ENCODE measurements around the gene OR10A6. TPM values are rescaled to one million over a fixed set of nuclear protein-coding genes. Genes with fewer than 3 reads are reported as not detected.

The OR10A6 gene
- total RNA-seq, 1 donor from 2014 or later, result not detected

DNA sequence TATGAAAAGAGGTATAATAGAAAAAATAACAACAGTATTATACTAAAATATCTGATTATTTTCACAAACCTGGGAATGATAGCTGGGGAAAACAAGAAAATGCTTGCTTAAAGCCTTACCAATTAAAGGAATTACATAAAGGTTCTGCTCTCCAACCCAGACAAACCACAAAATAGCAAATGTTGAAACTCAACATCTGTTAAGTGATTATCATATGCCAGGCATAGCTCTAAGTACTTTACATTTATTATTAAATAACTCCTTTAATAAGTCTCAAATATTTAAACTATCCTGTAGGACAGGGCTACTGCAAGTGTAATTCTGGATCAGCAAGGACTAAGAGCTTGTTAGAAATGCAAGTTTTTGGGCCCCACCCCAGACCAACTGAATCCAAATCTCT lies 20.1 kb downstream of the OR10A6 start:
- ATAC-seq (no peak), DNase-seq (ENCODE audit: low spot score) (no peak)

DNA sequence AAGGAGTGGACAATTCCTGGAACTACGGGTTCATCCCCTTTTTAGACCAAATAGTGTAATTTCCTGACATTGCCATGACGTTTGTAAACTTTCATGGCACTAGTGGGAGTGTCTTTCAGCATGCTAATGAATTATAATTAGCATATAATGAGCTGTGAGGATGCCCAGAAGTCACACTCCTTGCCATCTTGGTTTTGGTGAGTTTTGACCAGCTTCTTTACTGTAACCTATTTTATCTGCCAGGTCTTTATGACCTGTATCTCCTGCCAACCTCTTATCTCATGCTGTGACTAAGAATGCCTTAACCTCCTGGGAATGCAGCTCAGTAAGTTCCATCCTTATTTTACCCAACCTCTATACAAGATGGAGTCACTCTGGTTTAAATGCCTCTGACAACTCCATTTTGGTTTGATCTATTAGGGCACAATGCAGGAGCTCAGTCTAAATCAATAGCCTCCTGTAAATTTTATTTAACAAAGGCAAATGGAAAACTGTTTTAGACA lies 20.7 kb downstream of the OR10A6 start:
- DNase-seq (ENCODE audit: low spot score) (no peak), ATAC-seq (no peak)

GRCh38 chr11:7909585-7910285 lies 21.3 kb downstream of the OR10A6 start:
- ATAC-seq (no peak), DNase-seq (ENCODE audit: low spot score) (no peak)

GRCh38 chr11:7907121-7907520 lies 23.9 kb downstream of the OR10A6 start:
- ATAC-seq (no peak), DNase-seq (ENCODE audit: low spot score) (no peak)

GRCh38 chr11:7906481-7906880 lies 24.6 kb downstream of the OR10A6 start:
- DNase-seq (ENCODE audit: low spot score) (no peak), ATAC-seq (no peak)

GRCh38 chr11:7905961-7906429 lies 25.1 kb downstream of the OR10A6 start:
- ATAC-seq, result no peak
- DNase-seq (ENCODE audit: low spot score), result no peak

GRCh38 chr11:7905549-7905948 lies 25.5 kb downstream of the OR10A6 start:
- ATAC-seq (no peak), DNase-seq (ENCODE audit: low spot score) (no peak)

DNA sequence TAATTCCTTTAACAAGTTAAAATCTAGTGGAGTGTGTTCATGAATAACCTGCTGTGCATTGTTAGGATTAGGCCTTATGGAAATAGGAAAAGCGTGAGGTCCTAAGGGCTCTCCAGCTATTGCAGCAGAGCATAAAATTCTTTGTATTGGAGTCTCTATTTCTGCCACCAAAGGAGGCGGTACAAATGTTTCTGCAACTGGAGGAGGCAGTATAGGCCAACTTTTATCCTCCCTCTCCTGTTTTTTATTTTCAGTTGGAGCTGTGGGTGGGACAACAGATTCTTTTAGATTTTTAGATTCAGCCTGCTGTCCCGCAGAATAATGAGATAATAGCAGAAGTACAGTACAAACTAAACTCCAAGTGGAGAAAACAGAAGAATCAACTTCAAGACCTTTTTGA lies 26.2 kb downstream of the OR10A6 start:
- no peak for DNase-seq (ENCODE audit: low spot score)

GRCh38 chr11:7903940-7904339 lies 27.1 kb downstream of the OR10A6 start:
- ATAC-seq (no peak), DNase-seq (ENCODE audit: low spot score) (no peak)

More for the DNA sequence above, 26.2 kb downstream of the OR10A6 start:
- no peak for ATAC-seq

DNA sequence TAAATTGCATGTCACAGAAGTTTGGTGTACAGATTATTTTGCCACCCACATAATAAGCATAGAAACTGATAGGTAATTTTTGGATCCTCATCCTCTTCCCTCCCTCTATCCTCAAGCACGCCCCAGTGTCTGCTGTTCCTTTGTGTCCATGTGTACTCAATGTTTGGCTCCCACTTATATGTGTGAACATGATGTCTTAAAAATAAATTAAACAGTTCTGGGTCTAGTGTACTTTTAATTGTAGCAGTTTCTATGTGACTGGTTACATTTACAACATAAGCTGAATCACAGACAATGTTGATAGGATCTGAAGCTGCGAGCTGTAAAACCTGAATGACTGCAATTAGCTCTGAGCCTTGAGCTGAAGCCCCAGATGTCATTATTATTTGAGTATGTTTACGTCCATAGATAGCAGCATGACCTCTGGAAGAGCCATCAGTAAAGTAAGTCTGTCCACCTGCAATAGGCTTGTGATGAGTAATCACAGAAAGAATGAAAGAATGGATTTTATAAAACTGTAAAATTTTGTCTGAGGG lies 29.7 kb downstream of the OR10A6 start:
- ATAC-seq, result no peak
- DNase-seq (ENCODE audit: low spot score), result no peak

GRCh38 chr11:7900686-7901085 lies 30.4 kb downstream of the OR10A6 start:
- DNase-seq (ENCODE audit: low spot score) (no peak), ATAC-seq (peak; percentile 70)

DNA sequence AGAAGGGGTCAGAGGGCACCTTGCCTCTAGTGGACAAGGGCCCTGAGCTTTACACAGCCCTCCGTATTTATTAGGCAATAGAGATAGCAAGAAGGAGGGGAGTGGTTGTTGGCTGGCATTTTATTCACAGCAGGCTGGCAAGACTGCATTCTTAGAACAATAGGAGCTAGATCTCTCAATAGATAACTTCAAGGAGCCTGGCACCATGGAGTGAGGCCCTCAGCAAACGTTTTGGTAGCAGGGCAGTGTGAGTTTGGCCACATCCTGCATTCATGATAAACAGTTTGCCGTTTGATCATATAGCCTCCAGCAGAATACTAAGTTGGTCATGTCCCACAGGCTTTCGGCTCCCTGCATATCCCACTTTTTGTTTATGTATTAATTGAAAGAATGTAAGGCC lies 31.6 kb downstream of the OR10A6 start:
- no peak for ATAC-seq
- no peak for DNase-seq (ENCODE audit: low spot score)

DNA sequence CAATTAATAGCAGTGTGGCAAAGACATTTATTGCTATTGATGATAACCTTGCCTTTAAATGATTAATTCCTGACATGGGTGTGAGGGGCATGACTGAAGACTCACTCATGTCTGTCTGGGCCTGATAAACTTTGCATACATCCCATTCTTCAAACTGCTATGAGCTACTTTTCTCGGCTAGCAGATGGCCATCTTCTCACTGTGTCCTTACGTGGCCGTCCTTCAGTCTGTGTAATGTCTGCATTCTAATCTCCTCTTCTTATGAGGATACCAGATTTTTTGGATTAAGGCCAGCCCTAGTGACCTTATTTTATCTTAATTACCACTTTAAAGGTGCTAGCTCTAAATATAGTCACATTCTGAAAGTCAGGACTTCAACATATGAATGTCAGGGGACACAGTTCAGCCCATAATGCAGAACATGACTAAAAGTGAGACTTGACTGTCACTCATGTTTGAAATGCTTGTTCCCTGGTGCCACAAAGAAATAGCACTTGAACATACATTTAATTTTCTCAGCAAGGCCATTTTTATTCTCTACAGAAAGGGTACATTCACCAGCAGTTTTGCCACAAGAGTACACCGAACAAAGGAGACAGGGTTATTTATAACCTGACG lies 32.3 kb downstream of the OR10A6 start:
- ATAC-seq, result no peak
- DNase-seq (ENCODE audit: low spot score), result no peak

DNA sequence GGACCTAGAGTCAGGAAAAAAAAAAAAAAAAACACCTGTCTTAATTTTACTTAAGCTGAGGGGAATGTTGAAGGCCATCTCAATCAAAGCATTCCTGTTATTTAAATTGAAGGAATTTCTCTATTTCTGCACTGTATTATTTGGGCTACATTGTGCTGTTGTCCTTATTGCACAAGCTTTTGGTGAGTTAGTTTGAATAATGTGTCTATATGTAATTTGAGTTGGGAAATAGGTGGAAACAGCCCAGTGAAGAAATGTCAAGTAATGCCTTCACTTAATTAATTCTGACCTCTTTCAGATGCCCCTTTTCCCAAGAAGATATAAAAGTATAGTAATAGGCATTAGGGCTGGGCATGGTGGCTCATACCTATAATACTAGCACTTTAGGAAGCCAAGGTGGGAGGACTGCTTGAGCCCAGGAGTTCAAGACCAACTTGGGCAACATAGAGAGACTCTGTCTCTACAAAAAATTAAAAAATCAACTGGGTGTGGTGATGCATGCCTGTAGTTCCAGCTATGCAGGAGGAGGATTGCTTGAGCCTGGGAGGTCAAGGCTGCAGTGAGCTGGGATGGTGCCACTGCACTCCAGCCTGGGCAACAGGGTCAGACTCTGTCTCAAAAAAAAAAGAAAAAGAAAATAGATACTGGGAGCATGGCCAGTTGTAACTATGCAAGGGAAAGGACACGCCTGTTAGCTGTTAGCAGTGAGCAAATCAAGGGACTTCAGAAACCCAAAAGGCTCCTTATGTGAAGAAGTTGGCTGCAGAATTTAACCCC lies 34.9 kb downstream of the OR10A6 start:
- DNase-seq (ENCODE audit: low spot score) (peak; percentile 82), ATAC-seq (peak; percentile 69)

DNA sequence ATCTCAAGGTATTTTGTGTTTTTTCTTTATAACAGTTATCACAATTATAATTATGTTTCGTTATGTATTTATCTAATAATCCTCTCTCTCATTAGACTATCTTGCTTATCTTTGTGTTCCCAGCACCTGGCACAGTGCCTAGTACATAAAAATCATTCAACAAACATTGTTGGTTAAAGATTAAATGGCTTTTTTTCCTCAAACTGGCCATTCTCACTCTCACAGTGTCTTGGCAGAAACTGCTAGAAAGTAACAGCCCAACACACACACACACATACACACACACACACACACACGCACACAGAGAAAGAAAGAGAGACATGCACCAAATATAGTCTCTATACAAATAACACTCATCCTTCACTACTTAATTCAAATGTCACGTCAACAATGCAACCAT lies 36.8 kb downstream of the OR10A6 start:
- ATAC-seq, result peak; percentile 48
- DNase-seq (ENCODE audit: low spot score), result peak; percentile 60

DNA sequence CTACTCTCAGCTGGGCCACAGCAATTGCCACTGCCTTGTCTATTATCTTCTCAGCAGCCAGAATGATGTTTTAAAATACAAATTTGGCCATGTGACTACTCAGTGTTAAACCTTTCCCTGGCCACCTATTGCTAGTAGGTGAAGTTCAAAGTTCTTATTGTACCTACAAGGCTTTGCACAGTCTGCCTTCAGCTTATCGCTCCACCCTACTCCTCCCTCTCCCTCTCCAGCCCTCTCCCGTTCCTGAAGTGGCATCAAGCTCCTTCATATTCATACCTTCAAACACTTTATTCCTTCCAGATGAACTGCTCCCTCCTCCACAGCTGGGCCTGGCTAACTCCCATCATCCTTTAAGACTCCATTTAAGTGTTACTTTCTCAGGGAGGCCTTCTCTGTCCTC lies 37.3 kb downstream of the OR10A6 start:
- DNase-seq (ENCODE audit: low spot score) (peak; percentile 47), ATAC-seq (peak; percentile 77)

DNA sequence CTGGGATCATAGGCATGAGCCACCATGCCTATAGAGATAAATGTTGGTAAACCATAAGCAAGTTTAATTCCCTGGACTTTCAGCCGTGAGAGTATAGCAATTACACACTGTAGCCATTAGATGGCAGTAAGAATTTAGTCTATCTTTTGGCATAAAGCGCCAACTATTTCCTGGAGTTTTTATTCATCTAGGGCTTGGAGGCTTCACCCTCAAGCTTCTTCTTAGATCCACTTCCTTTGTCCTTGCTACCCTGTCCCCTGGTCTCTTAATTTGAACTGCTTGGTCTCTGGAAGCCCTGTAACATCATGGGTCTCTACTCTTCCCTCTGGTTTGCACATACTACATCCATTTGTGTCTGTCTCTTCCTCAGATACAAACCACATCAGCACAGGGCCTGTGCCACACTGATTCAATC lies 38.2 kb downstream of the OR10A6 start:
- no peak for DNase-seq (ENCODE audit: low spot score)
- ATAC-seq, result peak; percentile 73

GRCh38 chr11:7892059-7892699 lies 38.9 kb downstream of the OR10A6 start:
- ATAC-seq (no peak), DNase-seq (ENCODE audit: low spot score) (no peak)

- DNase-seq (ENCODE audit: low spot score) (no peak), ATAC-seq (no peak)
Observed at GRCh38 chr11:7890417-7891172, 40.5 kb downstream of the OR10A6 start.

DNA sequence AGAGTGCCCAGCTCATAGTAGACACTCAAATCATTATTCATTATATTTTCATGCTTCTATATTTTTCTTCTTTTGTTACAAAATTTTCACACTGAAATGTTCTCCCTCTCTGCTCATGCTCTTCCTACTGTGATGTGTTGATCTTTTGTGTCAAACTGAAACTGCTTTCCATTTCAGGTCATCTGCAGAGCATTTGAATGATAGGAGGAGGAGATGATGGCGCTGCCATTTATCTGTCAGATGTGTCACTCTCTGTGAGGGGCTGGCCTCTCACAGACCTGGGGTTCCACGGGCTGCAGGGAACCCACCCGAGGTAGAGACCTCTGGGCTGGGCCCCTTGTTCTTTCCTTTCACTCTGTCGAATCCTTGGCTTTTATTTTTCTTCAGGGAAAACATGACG lies 41.1 kb downstream of the OR10A6 start:
- DNase-seq (ENCODE audit: low spot score) (no peak), ATAC-seq (no peak)
